ENCODE measurements around the gene PLA2R1. TPM values are rescaled to one million over a fixed set of nuclear protein-coding genes. Genes with fewer than 3 reads are reported as not detected.
A peak's percentile ranks its signal among the peaks of the same experiment; 100 is the strongest.

Gene PLA2R1
- total and polyA plus RNA-seq, 8 donors, result 0.31 to 6.8 (median 3.3) TPM

DNA sequence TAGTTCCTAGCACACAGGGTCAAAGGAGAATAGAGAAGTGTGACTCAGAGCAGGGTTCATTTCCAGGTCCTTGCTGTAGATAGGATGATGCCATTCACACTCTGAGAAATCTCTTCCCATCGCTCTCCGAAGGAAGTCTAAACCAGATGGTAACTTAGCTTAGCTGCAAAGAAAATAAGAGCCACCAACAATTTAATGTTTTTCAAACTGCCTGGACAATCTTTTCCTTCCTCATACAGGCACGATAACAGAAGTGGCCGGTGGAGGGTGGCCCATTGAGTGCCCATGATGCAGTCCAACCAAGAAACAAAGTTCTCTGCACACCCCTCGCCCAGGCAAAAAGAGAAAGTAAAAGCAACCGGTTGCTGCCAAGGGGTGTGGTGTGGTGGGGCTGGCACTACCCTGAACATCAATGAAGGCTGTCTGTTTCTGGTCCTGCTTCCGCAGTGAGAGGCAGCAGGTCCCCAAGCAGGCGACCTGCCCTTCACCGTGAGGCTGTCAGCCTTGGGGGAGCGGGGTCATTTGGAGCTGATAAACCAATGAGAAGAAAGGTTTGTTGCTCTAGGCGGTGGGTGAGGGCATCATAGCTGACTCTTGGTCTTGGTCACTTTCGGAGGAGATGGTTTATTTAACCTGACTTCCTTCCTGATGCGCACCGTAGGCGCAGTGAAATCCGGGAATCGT lies 158.8 kb downstream of the PLA2R1 start:
- intact Hi-C loops (cut with DNase I; ENCODE audit: low total_unique reads), result no loop called here
- H3K27ac ChIP-seq, result peak overlapping the region; percentile 44 to 79 (median 73)
- TF ChIP-seq, protein P1, sequence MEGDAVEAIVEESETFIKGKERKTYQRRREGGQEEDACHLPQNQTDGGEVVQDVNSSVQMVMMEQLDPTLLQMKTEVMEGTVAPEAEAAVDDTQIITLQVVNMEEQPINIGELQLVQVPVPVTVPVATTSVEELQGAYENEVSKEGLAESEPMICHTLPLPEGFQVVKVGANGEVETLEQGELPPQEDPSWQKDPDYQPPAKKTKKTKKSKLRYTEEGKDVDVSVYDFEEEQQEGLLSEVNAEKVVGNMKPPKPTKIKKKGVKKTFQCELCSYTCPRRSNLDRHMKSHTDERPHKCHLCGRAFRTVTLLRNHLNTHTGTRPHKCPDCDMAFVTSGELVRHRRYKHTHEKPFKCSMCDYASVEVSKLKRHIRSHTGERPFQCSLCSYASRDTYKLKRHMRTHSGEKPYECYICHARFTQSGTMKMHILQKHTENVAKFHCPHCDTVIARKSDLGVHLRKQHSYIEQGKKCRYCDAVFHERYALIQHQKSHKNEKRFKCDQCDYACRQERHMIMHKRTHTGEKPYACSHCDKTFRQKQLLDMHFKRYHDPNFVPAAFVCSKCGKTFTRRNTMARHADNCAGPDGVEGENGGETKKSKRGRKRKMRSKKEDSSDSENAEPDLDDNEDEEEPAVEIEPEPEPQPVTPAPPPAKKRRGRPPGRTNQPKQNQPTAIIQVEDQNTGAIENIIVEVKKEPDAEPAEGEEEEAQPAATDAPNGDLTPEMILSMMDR (IDR thresholded peaks at IDR 0.05), result no peak
- TF ChIP-seq POLR2A (IDR thresholded peaks at IDR 0.05), result no peak
- no peak for TF ChIP-seq EP300 (IDR thresholded peaks at IDR 0.05)
- TF ChIP-seq POLR2AphosphoS5 (IDR thresholded peaks at IDR 0.05), result no peak
- H3K27me3 ChIP-seq, result peaks cover 3 to 10% (median 6%) of the 10 kb centered on the region in 3 donors
- no peaks in the 10 kb centered on the region for H3K9me3 ChIP-seq
- WGBS, 5 donors, result 11 to 34% (median 22%) methylated on average over 17 of the region's 17 CpGs
- H3K4me3 ChIP-seq, result peak overlapping the region; percentile 48 to 80 (median 60)
- DNase-seq, result peak; percentile 46 to 55
- peaks cover 6 to 31% (median 16%) of the 10 kb centered on the region in 4 donors for H3K4me1 ChIP-seq
- H3K36me3 ChIP-seq, result no peaks in the 10 kb centered on the region

GRCh38 chr2:159902722-159903121 lies 159.7 kb downstream of the PLA2R1 start:
- intact Hi-C loops (cut with DNase I; ENCODE audit: low total_unique reads), result no loop called here
- peak overlapping the region in 2 of 5 donors; percentile 73 to 77 for H3K27ac ChIP-seq
- no peaks in the 10 kb centered on the region for H3K36me3 ChIP-seq
- H3K9me3 ChIP-seq, result no peaks in the 10 kb centered on the region
- DNase-seq, result no peak
- peaks cover 6 to 31% (median 16%) of the 10 kb centered on the region in 4 donors for H3K4me1 ChIP-seq
- H3K4me3 ChIP-seq, result no peak overlapping the region
- TF ChIP-seq, protein P1 (IDR thresholded peaks at IDR 0.05), result no peak
- TF ChIP-seq POLR2A (IDR thresholded peaks at IDR 0.05) (no peak), POLR2AphosphoS5 (IDR thresholded peaks at IDR 0.05) (no peak), EP300 (IDR thresholded peaks at IDR 0.05) (no peak)
- 62 to 78% (median 73%) methylated on average over 5 to 6 of the region's 6 CpGs for WGBS, 5 donors
- peaks cover 3 to 10% (median 6%) of the 10 kb centered on the region in 3 donors for H3K27me3 ChIP-seq

DNA sequence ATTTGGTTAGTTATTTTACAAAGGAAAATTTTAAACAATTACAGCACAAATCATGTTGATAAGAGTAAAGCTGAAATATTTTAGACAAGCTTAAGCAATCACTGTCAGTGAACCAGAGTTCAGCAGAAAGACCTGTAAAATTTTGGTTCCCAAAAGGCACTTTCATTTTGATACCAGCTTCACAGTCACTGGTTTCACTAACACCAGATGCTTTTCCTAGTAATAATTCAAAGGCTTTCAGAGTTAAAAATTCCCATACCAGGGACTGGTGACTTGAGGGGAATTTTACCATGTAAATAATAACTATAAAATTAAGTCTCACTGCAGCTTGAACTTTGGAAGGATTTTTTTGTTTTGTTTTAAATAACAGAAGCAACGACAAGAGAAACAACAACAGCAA lies 162.1 kb downstream of the PLA2R1 start:
- H3K27ac ChIP-seq, result no peak overlapping the region
- H3K4me3 ChIP-seq, result no peak overlapping the region
- peaks cover 3 to 10% (median 6%) of the 10 kb centered on the region in 3 donors for H3K27me3 ChIP-seq
- TF ChIP-seq EP300 (IDR thresholded peaks at IDR 0.05), result no peak
- TF ChIP-seq POLR2A (IDR thresholded peaks at IDR 0.05), result no peak
- TF ChIP-seq, protein P1 (IDR thresholded peaks at IDR 0.05), result no peak
- no peak for TF ChIP-seq POLR2AphosphoS5 (IDR thresholded peaks at IDR 0.05)
- H3K4me1 ChIP-seq, result peaks cover 6 to 26% (median 16%) of the 10 kb centered on the region in 4 donors
- WGBS, 5 donors, result 66 to 88% (median 77%) methylated on average over 1 of the region's 1 CpG
- no peak for DNase-seq
- H3K9me3 ChIP-seq, result no peaks in the 10 kb centered on the region
- intact Hi-C loops (cut with DNase I; ENCODE audit: low total_unique reads), result no loop called here
- no peaks in the 10 kb centered on the region for H3K36me3 ChIP-seq

GRCh38 chr2:159898441-159898840 lies 164.0 kb downstream of the PLA2R1 start:
- H3K27ac ChIP-seq, result no peak overlapping the region
- 86 to 96% (median 91%) methylated on average over 6 of the region's 6 CpGs for WGBS, 5 donors
- H3K4me1 ChIP-seq, result peaks cover 0 to 15% (median under 1%) of the 10 kb centered on the region in 4 donors
- DNase-seq, result no peak
- TF ChIP-seq POLR2AphosphoS5 (IDR thresholded peaks at IDR 0.05) (no peak), EP300 (IDR thresholded peaks at IDR 0.05) (no peak), POLR2A (IDR thresholded peaks at IDR 0.05) (no peak)
- TF ChIP-seq, protein P1 (IDR thresholded peaks at IDR 0.05), result no peak
- no peak overlapping the region for H3K4me3 ChIP-seq
- no peaks in the 10 kb centered on the region for H3K9me3 ChIP-seq
- H3K36me3 ChIP-seq, result no peaks in the 10 kb centered on the region
- intact Hi-C loops (cut with DNase I; ENCODE audit: low total_unique reads), result no loop called here
- no peaks in the 10 kb centered on the region for H3K27me3 ChIP-seq
